ENCODE measurements around the gene ARMH3.

Gene ARMH3

GRCh38 chr10:101848408-101848807 lies 207.6 kb downstream of the ARMH3 start:
- Histone ChIP-seq H3K4me3 (ENCODE audit: insufficient read length, low read depth) (no peak overlapping the region), H3K9ac (ENCODE audit: insufficient read length, low read depth) (no peak overlapping the region), H3K4me1 (ENCODE audit: insufficient read depth, insufficient read length) (peaks cover 7% of the 10 kb centered on the region), H3K9me3 (ENCODE audit: insufficient read depth, low read length) (no peaks in the 10 kb centered on the region), H3K36me3 (ENCODE audit: insufficient read depth, insufficient read length, low read length) (no peaks in the 10 kb centered on the region), H3K27me3 (ENCODE audit: insufficient read depth, insufficient read length) (no peaks in the 10 kb centered on the region)
- DNase-seq (ENCODE audit: low read depth, low spot score), result no peak
- no peak for TF ChIP-seq SUZ12 (IDR thresholded peaks at IDR 0.05; ENCODE audit: extremely low read depth, insufficient read depth, insufficient read length)
- no peak for TF ChIP-seq ZNF274 (IDR thresholded peaks at IDR 0.05; ENCODE audit: low read depth, low read length)
- no peak for TF ChIP-seq YY1 (IDR thresholded peaks at IDR 0.05; ENCODE audit: insufficient read depth, insufficient read length)

- Histone ChIP-seq H3K4me3 (ENCODE audit: insufficient read length, low read depth) (no peak overlapping the region), H3K9me3 (ENCODE audit: insufficient read depth, low read length) (no peaks in the 10 kb centered on the region), H3K27me3 (ENCODE audit: insufficient read depth, insufficient read length) (peaks cover 22% of the 10 kb centered on the region), H3K36me3 (ENCODE audit: insufficient read depth, insufficient read length, low read length) (no peaks in the 10 kb centered on the region), H3K9ac (ENCODE audit: insufficient read length, low read depth) (no peak overlapping the region), H3K4me1 (ENCODE audit: insufficient read depth, insufficient read length) (peaks cover 16% of the 10 kb centered on the region)
- no peak for TF ChIP-seq YY1 (IDR thresholded peaks at IDR 0.05; ENCODE audit: insufficient read depth, insufficient read length)
- no peak for TF ChIP-seq SUZ12 (IDR thresholded peaks at IDR 0.05; ENCODE audit: extremely low read depth, insufficient read depth, insufficient read length)
- TF ChIP-seq ZNF274 (IDR thresholded peaks at IDR 0.05; ENCODE audit: low read depth, low read length), result no peak
- no peak for DNase-seq (ENCODE audit: low read depth, low spot score)
These were observed 210.1 kb downstream of the ARMH3 start for GRCh38 chr10:101845893-101846292.

DNA sequence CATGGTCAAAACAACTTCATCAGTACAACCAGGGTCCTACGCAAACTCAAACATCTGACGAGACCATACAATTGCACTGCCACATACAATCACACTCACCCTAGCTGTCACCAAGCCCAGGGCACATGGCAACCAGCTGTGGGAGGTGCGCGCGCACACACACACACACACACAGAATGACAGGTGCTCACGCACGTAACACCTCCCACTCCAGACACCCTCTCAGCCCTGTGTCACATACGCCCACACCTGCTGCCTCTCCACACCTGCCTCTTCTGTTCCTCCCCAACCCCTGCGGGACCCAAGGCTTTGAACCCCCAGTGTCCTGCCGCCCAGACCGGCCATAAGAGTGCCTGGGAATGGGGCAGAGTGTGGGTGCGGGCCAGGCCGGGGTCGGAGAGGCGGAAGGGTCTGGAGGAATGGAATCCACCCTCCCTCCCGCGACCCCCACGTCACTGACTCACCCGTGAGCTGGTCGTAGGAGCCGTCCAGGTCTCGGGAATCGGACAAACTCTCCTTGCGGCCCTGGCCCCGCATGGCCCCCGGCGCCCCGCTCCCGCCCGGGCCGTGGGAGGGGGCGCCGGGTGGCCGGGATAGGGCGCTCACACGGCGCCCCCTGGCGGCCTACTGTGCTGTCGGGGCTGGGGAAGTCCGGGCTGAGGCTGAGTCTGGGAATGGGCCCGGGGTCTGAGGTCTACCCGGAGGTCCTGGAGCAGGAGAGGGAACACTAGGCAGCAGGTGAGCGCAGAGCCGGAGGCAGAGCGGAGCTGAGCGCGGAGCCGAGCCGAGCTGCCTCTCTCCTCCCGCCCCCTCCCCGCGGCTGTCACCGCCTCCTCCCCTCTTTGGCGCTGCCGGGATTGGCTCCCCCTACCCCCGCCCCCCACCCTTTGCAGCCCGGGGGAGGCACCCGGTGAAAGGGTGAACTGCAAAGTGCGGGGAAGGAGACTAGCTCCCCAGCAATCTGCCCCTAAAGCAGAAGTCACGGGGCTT lies 212.6 kb downstream of the ARMH3 start, which contains the start of gene KCNIP2:
Gene KCNIP2 (minus strand): TSS at position 769 of the 990 bp plus-strand sequence. CDS start 232 bp downstream, at position 537.
- TF ChIP-seq YY1 (IDR thresholded peaks at IDR 0.05; ENCODE audit: insufficient read depth, insufficient read length), result no peak
- no peak for TF ChIP-seq SUZ12 (IDR thresholded peaks at IDR 0.05; ENCODE audit: extremely low read depth, insufficient read depth, insufficient read length)
- TF ChIP-seq ZNF274 (IDR thresholded peaks at IDR 0.05; ENCODE audit: low read depth, low read length), result no peak
- H3K4me1 ChIP-seq (ENCODE audit: insufficient read depth, insufficient read length), result peaks cover 13% of the 10 kb centered on the region
- no peaks in the 10 kb centered on the region for H3K9me3 ChIP-seq (ENCODE audit: insufficient read depth, low read length)
- H3K36me3 ChIP-seq (ENCODE audit: insufficient read depth, insufficient read length, low read length), result no peaks in the 10 kb centered on the region
- DNase-seq (ENCODE audit: low read depth, low spot score), result peak; percentile 47
- H3K27me3 ChIP-seq (ENCODE audit: insufficient read depth, insufficient read length), result peaks cover 22% of the 10 kb centered on the region
- no peak within 1 kb of the TSS for H3K9ac ChIP-seq (ENCODE audit: insufficient read length, low read depth)
- peak within 1 kb of the TSS; percentile 15 for H3K4me3 ChIP-seq (ENCODE audit: insufficient read length, low read depth)

- H3K4me3 ChIP-seq (ENCODE audit: insufficient read length, low read depth), result no peak overlapping the region
- H3K27me3 ChIP-seq (ENCODE audit: insufficient read depth, insufficient read length), result peaks cover 22% of the 10 kb centered on the region
- TF ChIP-seq SUZ12 (IDR thresholded peaks at IDR 0.05; ENCODE audit: extremely low read depth, insufficient read depth, insufficient read length) (no peak), YY1 (IDR thresholded peaks at IDR 0.05; ENCODE audit: insufficient read depth, insufficient read length) (no peak), ZNF274 (IDR thresholded peaks at IDR 0.05; ENCODE audit: low read depth, low read length) (no peak)
- H3K4me1 ChIP-seq (ENCODE audit: insufficient read depth, insufficient read length), result peaks cover 10% of the 10 kb centered on the region
- no peaks in the 10 kb centered on the region for H3K36me3 ChIP-seq (ENCODE audit: insufficient read depth, insufficient read length, low read length)
- H3K9me3 ChIP-seq (ENCODE audit: insufficient read depth, low read length), result no peaks in the 10 kb centered on the region
- DNase-seq (ENCODE audit: low read depth, low spot score), result no peak
- no peak overlapping the region for H3K9ac ChIP-seq (ENCODE audit: insufficient read length, low read depth)
These were observed 214.1 kb downstream of the ARMH3 start for GRCh38 chr10:101841826-101842225.

DNA sequence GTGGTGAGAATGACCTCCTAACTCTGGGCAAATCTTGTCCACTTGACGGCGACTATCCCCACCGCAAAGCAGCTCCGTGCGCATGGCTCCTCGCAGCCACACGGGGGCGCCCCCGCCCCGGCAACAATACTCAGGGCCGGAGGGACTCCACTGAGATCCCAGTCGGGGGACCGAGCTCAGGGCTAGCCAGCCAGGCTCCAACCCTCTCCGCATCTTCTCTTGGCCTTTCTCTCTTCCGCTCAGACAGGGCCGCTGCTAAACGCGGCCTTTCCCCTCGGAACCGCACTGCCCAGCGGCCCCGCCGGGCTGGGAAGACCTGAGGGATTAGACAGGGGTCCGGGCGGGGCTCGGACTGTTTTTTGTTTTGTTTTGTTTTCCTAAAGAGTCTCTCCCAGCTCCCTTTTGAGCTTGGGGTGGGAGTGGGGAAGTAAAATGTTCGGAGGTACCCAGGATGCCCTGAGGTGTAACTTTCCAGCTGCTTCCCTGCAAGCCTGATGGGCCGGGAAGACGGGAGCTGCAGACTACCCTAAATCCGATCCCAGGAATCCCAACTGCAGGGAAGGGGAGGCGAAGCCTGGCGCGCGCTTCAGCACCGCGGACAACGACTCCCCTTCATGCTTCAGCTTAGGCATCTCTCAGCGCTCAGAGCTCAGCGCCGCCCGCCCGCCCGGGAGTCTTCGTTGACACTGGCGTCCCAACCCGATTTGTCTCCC lies 215.1 kb downstream of the ARMH3 start:
- H3K27me3 ChIP-seq (ENCODE audit: insufficient read depth, insufficient read length), result peaks cover 22% of the 10 kb centered on the region
- H3K4me1 ChIP-seq (ENCODE audit: insufficient read depth, insufficient read length), result peaks cover 10% of the 10 kb centered on the region
- DNase-seq (ENCODE audit: low read depth, low spot score), result no peak
- TF ChIP-seq YY1 (IDR thresholded peaks at IDR 0.05; ENCODE audit: insufficient read depth, insufficient read length), result no peak
- no peak for TF ChIP-seq ZNF274 (IDR thresholded peaks at IDR 0.05; ENCODE audit: low read depth, low read length)
- no peak for TF ChIP-seq SUZ12 (IDR thresholded peaks at IDR 0.05; ENCODE audit: extremely low read depth, insufficient read depth, insufficient read length)
- H3K36me3 ChIP-seq (ENCODE audit: insufficient read depth, insufficient read length, low read length), result no peaks in the 10 kb centered on the region
- H3K9me3 ChIP-seq (ENCODE audit: insufficient read depth, low read length), result no peaks in the 10 kb centered on the region
- peak overlapping the region; percentile 46 for H3K4me3 ChIP-seq (ENCODE audit: insufficient read length, low read depth)
- peak overlapping the region; percentile 64 for H3K9ac ChIP-seq (ENCODE audit: insufficient read length, low read depth)

- H3K9me3 ChIP-seq (ENCODE audit: insufficient read depth, low read length), result no peaks in the 10 kb centered on the region
- peaks cover 10% of the 10 kb centered on the region for H3K4me1 ChIP-seq (ENCODE audit: insufficient read depth, insufficient read length)
- no peak for DNase-seq (ENCODE audit: low read depth, low spot score)
- TF ChIP-seq SUZ12 (IDR thresholded peaks at IDR 0.05; ENCODE audit: extremely low read depth, insufficient read depth, insufficient read length) (no peak), ZNF274 (IDR thresholded peaks at IDR 0.05; ENCODE audit: low read depth, low read length) (no peak), YY1 (IDR thresholded peaks at IDR 0.05; ENCODE audit: insufficient read depth, insufficient read length) (no peak)
- peak overlapping the region; percentile 46 for H3K4me3 ChIP-seq (ENCODE audit: insufficient read length, low read depth)
- H3K27me3 ChIP-seq (ENCODE audit: insufficient read depth, insufficient read length), result peaks cover 22% of the 10 kb centered on the region
- H3K36me3 ChIP-seq (ENCODE audit: insufficient read depth, insufficient read length, low read length), result no peaks in the 10 kb centered on the region
- H3K9ac ChIP-seq (ENCODE audit: insufficient read length, low read depth), result peak overlapping the region; percentile 64
These were observed 215.8 kb downstream of the ARMH3 start for GRCh38 chr10:101840102-101840684.
